NCI-H1417 treated with DMSO at 0.1 percent for 48 hours (cell line): ENCODE measurements around the gene TMEM154.
"Not testable (repeated sequence)": the region's sequence is repeated elsewhere in the genome, so short reads cannot be mapped to it uniquely, and the experiment has no call there.

Experiments used
- DNase-seq: peaks from one replicate; lab custom pipeline; 2025; lab: John Stamatoyannopoulos, UW

TMEM154 gene

DNA sequence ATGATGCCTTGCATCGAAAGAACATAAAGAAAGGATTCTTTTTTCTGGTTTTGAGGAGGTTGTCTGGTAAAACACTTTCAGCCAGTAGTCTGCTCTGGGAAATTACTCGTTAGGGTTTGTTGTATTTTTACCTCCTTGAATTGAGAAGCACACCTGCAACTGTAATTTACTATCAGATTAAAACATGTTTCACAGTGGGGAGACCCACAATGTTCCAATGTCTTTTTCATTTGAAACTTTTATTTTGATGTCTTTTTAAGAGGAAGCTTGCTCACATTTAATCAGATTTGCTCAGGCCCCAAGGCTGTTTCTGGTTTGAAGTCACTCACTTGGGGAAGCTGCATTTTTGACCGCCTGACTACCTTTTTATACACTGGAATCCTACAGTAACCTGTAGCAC lies 12.0 kb downstream of the TMEM154 start:
- no peak for DNase-seq

DNA sequence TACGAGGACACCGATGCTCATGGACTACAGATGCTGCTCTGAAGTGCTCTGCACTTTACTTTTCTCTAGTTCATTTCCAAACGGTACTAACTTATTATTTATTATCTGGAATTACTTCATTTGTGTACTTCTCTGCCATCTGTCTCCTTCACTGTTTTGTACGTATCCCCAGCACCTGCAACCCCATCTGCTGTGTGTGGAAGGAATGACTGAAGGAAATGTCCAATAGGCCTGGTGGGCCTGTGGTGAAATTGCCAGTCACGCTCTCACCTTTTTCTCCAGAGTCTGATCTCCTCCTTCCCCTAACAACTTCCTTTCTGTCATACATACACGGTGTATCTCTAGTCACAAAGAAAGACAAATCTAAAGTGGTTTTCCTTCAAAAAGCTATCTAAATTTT lies 12.9 kb downstream of the TMEM154 start:
- DNase-seq, result no peak

DNA sequence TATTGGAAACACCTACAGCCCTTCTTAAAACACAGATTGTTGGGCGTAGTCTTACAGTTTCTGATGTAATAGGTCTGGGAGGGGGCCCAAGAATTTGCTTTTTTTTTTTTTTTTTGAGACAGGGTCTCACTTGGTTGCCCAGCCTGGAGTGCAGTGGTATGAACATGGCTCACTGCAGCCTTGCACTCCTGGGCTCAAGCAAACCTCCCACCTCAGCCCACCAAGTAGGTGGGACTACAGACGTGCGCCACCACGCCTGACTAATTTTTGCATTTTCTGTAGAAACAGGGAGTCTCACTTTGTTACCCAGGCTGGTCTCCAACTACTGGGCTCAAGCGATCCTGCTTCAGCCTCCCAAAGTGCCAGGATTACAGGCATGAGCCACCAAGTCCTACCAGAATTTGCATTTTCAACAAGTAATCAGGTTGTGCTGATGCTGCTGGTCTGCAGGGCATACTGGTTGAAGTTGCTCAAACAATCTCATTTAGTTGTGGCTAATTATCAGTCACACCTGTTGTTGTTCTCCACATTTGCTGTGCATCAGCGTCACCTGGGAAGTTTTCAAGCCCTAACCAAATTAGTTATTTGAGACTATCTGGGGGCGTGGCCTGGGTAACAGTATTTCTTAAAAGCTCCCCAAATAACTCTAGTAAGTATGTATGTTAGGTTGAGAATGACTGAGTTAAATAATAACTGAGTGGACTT lies 14.0 kb downstream of the TMEM154 start:
- DNase-seq, result no peak

- not testable (repeated sequence) for DNase-seq
Observed at GRCh38 chr4:152664067-152664378, 15.8 kb downstream of the TMEM154 start.

- no peak for DNase-seq
Observed at GRCh38 chr4:152663203-152664066, 16.4 kb downstream of the TMEM154 start.

DNA sequence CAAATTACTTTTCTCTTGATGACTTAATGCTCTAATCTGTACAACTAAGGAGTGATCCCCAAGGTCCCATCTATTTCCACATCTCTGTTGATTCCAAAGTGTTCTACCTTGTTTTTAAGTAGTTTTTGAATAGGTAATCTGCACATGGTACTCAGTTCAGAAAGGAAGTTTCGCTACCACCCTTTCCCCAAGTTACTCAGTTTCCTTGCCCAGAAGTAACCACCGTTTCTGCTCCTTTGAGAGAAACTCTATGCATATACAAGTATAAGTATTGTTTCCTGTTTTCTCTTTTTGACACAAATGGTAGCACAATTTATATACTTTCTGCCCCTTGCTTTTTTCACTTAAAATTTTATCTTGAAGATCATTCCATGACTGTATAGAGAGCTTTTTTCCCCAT lies 18.1 kb downstream of the TMEM154 start:
- DNase-seq, result no peak

DNA sequence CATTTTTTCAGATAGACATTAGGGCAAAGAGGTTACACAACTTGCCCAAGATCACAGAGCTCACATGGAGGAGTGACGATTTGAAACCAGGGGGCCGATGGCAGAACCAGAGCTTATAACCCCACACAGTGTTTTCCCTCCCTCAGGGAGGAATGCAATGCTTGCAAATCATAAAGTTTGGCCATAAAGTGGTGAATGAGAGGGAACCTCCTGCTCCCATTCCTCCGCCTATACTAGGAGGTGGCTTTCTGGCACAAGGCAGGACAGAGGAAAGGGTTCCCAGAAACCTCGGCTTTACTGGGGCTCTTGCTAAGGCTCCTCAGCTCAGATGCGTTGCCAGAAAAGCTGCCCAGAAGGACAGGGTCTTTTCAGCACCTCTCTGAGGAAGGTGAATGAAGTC lies 19.3 kb downstream of the TMEM154 start:
- DNase-seq, result no peak

DNA sequence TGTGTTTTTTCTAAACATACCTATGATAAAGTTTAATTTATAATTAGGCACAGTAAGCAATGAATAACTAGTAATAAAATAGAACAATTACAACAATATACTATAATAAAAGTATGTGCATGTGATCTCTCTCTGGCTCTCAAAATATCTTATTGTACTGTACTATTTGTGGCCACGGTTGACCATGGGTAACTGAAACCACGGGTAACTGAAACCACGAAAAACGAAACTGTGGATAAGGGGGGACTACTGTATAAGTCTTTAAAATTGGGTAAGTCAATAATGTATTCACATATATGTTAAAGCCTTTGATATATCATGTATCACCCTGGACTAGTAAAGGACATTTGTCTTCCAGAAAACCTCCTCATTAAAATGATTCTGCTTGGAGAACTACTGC lies 20.0 kb downstream of the TMEM154 start:
- no peak for DNase-seq

- no peak for DNase-seq
Observed at GRCh38 chr4:152657657-152658056, 22.1 kb downstream of the TMEM154 start.

- DNase-seq, result no peak
Observed at GRCh38 chr4:152655272-152656129, 24.3 kb downstream of the TMEM154 start.

DNA sequence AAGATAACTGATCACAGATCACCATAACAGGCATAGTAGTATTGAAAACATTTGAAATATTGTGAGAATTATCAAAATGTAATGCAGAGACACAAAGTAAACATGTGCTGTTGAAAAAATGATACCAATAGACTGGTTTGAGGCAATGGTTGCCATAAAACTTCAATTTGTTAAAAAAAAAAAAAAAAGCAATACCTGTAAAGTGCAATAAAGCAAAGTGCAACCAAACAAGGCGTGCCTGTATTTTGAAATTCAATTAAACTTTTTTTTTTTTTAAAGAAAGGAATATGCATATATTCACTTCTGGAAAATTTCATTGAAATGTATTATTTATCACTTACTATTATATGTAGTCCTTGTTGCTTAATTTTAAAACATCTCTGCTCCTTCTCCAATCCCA lies 27.7 kb downstream of the TMEM154 start:
- no peak for DNase-seq

DNA sequence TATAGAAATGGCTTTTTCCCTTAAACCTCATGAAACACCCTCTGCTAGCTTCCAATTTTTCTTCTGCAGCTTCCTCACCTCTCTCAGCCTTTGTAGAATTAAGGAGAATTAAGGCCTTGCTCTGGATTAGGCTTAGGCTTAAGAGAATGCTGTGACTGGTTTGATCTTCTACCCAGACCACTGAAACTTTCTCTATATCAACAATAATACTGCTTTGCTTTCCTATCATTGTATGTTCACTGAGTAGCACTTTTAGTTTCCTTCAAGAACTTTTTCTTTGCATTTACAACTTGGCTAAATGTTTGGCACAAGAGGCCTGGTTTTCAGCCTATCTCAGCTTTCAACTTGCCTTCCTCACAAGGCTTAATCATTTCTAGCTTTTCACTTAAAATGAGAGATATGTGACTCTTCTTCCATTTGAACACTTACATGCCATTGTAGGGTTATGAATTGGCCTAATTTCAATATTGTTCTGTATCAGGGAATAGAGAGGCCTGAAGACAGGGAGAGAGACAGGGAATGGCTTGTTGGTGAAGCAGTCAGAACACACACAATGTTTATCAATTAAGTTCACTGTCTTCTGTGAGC lies 28.2 kb downstream of the TMEM154 start:
- no peak for DNase-seq

DNA sequence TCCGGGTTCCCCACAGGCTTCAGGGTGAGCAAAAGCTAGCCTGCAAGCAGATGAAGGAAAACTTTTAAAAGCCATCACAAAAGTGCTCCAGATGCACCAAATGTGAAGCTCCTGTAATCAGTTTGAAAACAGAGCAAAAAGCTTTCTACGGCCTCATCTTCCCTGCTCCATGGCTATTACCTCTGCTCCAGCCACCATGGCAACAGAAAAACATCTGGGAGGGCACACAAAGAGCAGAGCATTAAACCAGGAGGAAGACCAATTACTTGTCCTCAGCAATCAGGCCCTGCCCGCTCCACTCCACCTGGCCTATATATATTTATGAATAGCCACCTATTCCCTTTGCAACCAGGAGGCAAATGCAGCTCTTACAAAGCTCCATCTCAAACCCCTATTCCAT lies 33.6 kb downstream of the TMEM154 start:
- peak; percentile 31 for DNase-seq

- DNase-seq, result no peak
Observed at GRCh38 chr4:152644130-152644529, 35.7 kb downstream of the TMEM154 start.

GRCh38 chr4:152643153-152644035 lies 36.4 kb downstream of the TMEM154 start:
- no peak for DNase-seq

DNA sequence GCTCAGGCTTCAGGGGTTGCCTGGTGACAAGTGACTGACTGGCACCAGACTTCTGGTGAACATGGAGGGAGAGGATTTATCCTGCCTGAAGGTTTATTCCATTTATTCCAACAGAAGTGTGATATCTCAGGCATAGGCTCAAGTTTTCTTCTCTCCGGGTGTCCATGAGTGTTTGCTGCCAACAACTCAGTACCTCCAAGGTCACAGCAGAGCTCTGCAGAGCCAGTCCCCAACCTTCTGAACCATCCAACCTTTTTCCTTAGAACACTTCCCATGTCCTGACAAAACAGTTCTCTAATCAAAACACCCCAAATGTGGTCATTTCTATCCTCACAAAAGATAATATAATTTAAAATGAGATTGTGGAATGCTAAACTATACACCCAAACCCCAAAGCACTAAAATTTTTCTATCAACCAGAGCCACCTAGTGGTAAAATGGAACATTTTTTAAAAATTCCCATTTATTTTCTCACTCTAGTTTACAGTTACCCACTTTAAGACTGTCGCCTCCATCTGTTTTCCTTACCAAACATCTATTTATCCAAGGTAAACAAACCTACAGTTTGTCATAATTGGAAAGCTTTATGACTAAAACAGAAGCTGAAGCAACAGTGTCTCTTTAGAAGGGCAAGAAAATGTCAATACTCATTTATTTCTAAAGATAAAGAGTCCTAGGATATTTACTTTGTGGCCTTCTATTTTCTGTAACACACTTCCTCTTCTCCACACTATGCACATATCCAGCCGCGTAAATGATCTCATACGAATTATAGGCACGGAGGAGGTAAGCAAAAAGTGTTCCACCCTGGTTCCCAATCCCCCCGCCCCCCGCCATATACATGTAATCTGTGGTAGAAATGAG lies 39.5 kb downstream of the TMEM154 start:
- DNase-seq, result no peak

GRCh38 chr4:152635851-152636250 lies 43.9 kb downstream of the TMEM154 start:
- no peak for DNase-seq

GRCh38 chr4:152634110-152634760 lies 45.6 kb downstream of the TMEM154 start:
- DNase-seq, result no peak

GRCh38 chr4:152633118-152633517 lies 46.7 kb downstream of the TMEM154 start:
- no peak for DNase-seq

DNA sequence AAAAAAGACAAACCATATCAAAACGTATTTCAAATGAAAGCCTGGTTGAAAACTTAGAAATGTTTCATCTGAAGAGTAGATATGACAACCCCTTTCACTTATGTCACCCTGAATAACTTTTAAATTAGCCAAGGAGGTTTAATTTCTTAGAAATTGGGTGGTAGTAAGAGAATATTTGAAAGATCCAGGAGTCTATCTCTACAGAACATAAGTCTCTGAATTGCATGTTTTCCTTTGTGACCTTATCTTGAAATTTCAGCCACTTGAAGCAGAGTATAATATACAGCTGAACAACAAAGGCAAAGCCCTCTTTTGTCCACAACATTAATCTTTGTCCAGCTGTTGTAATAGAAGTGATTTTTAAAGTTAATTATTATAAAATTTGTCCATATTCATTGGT lies 49.5 kb downstream of the TMEM154 start:
- no peak for DNase-seq
